GM12865 (cell line): ENCODE results near the gene PLSCR2.

Experiments
- DNase-seq: peaks from one replicate; pipeline ENCODE4 v3.0.0; 2010; ENCODE audit warnings: low read depth
- H3K4me3 ChIP-seq: 2 replicates; pipeline ENCODE4 v1.5.1; 2011; ENCODE audit warnings: mild to moderate bottlenecking, low read depth, low read length, control low read depth
- CTCF ChIP-seq: IDR thresholded peaks from 2 replicates; pipeline ENCODE4 v1.5.1; 2011; ENCODE audit warnings: low read length, control low read depth, low read depth, inconsistent platforms; ENCODE audit not compliant: insufficient read depth; ENCODE audit errors: missing control alignments

The PLSCR2 gene

GRCh38 chr3:146403792-146404191 lies 65.6 kb downstream of the PLSCR2 start:
- no peak for DNase-seq
- H3K4me3 ChIP-seq = no peak overlapping the region
- TF ChIP-seq CTCF = no peak

- TF ChIP-seq CTCF = no peak
Measured at GRCh38 chr3:146396792-146397191, 72.6 kb downstream of the PLSCR2 start.

GRCh38 chr3:146395164-146395563 lies 74.2 kb downstream of the PLSCR2 start:
- DNase-seq = no peak
- H3K4me3 ChIP-seq = no peak overlapping the region
- no peak for TF ChIP-seq CTCF

More at GRCh38 chr3:146396792-146397191, 72.6 kb downstream of the PLSCR2 start:
- no peak for DNase-seq
- no peak overlapping the region for H3K4me3 ChIP-seq

GRCh38 chr3:146390957-146391356 lies 78.4 kb downstream of the PLSCR2 start:
- no peak for DNase-seq
- H3K4me3 ChIP-seq = no peak overlapping the region
- TF ChIP-seq CTCF = no peak

GRCh38 chr3:146390006-146390772 lies 79.2 kb downstream of the PLSCR2 start:
- no peak overlapping the region for H3K4me3 ChIP-seq
- TF ChIP-seq CTCF = no peak
- no peak for DNase-seq

- DNase-seq = no peak
- H3K4me3 ChIP-seq = no peak overlapping the region
- TF ChIP-seq CTCF = no peak
Measured at GRCh38 chr3:146387566-146387965, 81.8 kb downstream of the PLSCR2 start.

GRCh38 chr3:146386936-146387335 lies 82.4 kb downstream of the PLSCR2 start:
- TF ChIP-seq CTCF = no peak
- no peak overlapping the region for H3K4me3 ChIP-seq
- no peak for DNase-seq
